ENCODE measurements around the gene RGN.

GRCh38 chrX:47097018-47097417 is 18.8 kb downstream of the RGN start:
- TF ChIP-seq CTCF (IDR thresholded peaks at IDR 0.05; ENCODE audit: extremely low read depth in 1 of 2, insufficient read depth in 1 of 2, low read depth in 1 of 2, low read length in 2 of 2) (no peak), POLR2A (IDR thresholded peaks at IDR 0.05; ENCODE audit: low read depth, low read length) (no peak), FOS (IDR thresholded peaks at IDR 0.05; ENCODE audit: borderline replicate concordance, insufficient read depth, low read length) (no peak), POLR2AphosphoS5 (IDR thresholded peaks at IDR 0.05; ENCODE audit: insufficient read depth, low read depth, low read length) (no peak), JUN (IDR thresholded peaks at IDR 0.05; ENCODE audit: borderline replicate concordance, insufficient read depth, insufficient read length, low read depth) (no peak)
- TF ChIP-seq, protein P1, sequence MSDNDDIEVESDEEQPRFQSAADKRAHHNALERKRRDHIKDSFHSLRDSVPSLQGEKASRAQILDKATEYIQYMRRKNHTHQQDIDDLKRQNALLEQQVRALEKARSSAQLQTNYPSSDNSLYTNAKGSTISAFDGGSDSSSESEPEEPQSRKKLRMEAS (IDR thresholded peaks at IDR 0.05; ENCODE audit: insufficient read depth, insufficient read length) = no peak
